ENCODE data around the gene RHOT1.

The RHOT1 gene

GRCh38 chr17:32206861-32207260 lies 64.6 kb downstream of the RHOT1 start:
- in situ Hi-C loops (cut with HindIII; ENCODE audit: low pct_ligation_motif_present, low sequenced_read_pairs): no loop called here
- no peak overlapping the region for H3K4me3 ChIP-seq (ENCODE audit: low read depth, low read length)
- H3K27ac ChIP-seq: no peak overlapping the region
- DNase-seq: peak; percentile 7
- TF ChIP-seq CTCF (IDR thresholded peaks at IDR 0.05; ENCODE audit: low read depth, low read length, missing control alignments): no peak
- H3K27me3 ChIP-seq (replicated peaks): no peaks in the 10 kb centered on the region
- H3K36me3 ChIP-seq (replicated peaks): peaks cover 5% of the 10 kb centered on the region

GRCh38 chr17:32208436-32208835 lies 66.1 kb downstream of the RHOT1 start:
- Histone ChIP-seq H3K36me3 (replicated peaks) (peaks cover 5% of the 10 kb centered on the region), H3K27me3 (replicated peaks) (no peaks in the 10 kb centered on the region), H3K4me3 (ENCODE audit: low read depth, low read length) (no peak overlapping the region), H3K27ac (no peak overlapping the region)
- TF ChIP-seq CTCF (IDR thresholded peaks at IDR 0.05; ENCODE audit: low read depth, low read length, missing control alignments): no peak
- no peak for DNase-seq
- in situ Hi-C loops (cut with HindIII; ENCODE audit: low pct_ligation_motif_present, low sequenced_read_pairs): no loop called here

- in situ Hi-C loops (cut with HindIII; ENCODE audit: low pct_ligation_motif_present, low sequenced_read_pairs): no loop called here
- peaks cover 5% of the 10 kb centered on the region for H3K36me3 ChIP-seq (replicated peaks)
Measured at GRCh38 chr17:32209608-32210007, 67.3 kb downstream of the RHOT1 start.

GRCh38 chr17:32211671-32212070 lies 69.4 kb downstream of the RHOT1 start:
- H3K27ac ChIP-seq: no peak overlapping the region
- H3K4me3 ChIP-seq (ENCODE audit: low read depth, low read length): no peak overlapping the region
- H3K36me3 ChIP-seq (replicated peaks): peaks cover 5% of the 10 kb centered on the region
- DNase-seq: no peak
- in situ Hi-C loops (cut with HindIII; ENCODE audit: low pct_ligation_motif_present, low sequenced_read_pairs): no loop called here
- H3K27me3 ChIP-seq (replicated peaks): no peaks in the 10 kb centered on the region
- TF ChIP-seq CTCF (IDR thresholded peaks at IDR 0.05; ENCODE audit: low read depth, low read length, missing control alignments): no peak

More at GRCh38 chr17:32209608-32210007, 67.3 kb downstream of the RHOT1 start:
- Histone ChIP-seq H3K4me3 (ENCODE audit: low read depth, low read length) (no peak overlapping the region), H3K27me3 (replicated peaks) (no peaks in the 10 kb centered on the region), H3K27ac (no peak overlapping the region)
- no peak for TF ChIP-seq CTCF (IDR thresholded peaks at IDR 0.05; ENCODE audit: low read depth, low read length, missing control alignments)
- DNase-seq: no peak

GRCh38 chr17:32215696-32216095 lies 73.4 kb downstream of the RHOT1 start:
- no peak for DNase-seq
- no peak for TF ChIP-seq CTCF (IDR thresholded peaks at IDR 0.05; ENCODE audit: low read depth, low read length, missing control alignments)
- Histone ChIP-seq H3K36me3 (replicated peaks) (no peaks in the 10 kb centered on the region), H3K4me3 (ENCODE audit: low read depth, low read length) (no peak overlapping the region), H3K27ac (no peak overlapping the region), H3K27me3 (replicated peaks) (no peaks in the 10 kb centered on the region)
- in situ Hi-C loops (cut with HindIII; ENCODE audit: low pct_ligation_motif_present, low sequenced_read_pairs): no loop called here

- H3K36me3 ChIP-seq (replicated peaks): no peaks in the 10 kb centered on the region
Measured at GRCh38 chr17:32222621-32223020, 80.3 kb downstream of the RHOT1 start.

More at GRCh38 chr17:32222621-32223020, 80.3 kb downstream of the RHOT1 start:
- H3K4me3 ChIP-seq (ENCODE audit: low read depth, low read length): no peak overlapping the region
- in situ Hi-C loops (cut with HindIII; ENCODE audit: low pct_ligation_motif_present, low sequenced_read_pairs): no loop called here
- H3K27me3 ChIP-seq (replicated peaks): no peaks in the 10 kb centered on the region
- TF ChIP-seq CTCF (IDR thresholded peaks at IDR 0.05; ENCODE audit: low read depth, low read length, missing control alignments): no peak
- H3K27ac ChIP-seq: no peak overlapping the region
- DNase-seq: no peak

All from brain microvascular endothelial cell (primary cell).